Spleen (tissue), 7 donors: Measurements from ENCODE around the gene PYCR2.

Source experiments
- CTCF ChIP-seq, 11 experiments: fragments of 200-600 bp in 7 of 11; fragments of 450-650 bp in 4 of 11; sonication (generic) in 4 of 11; IDR thresholded peaks in 8 of 11; conservative IDR thresholded peaks in 3 of 11; 1 replicate in 7 of 11; 2 replicates in 4 of 11; pipeline versions ENCODE4 v1.4.0 to v1.8.0; 2016 to 2021; ENCODE audit warnings: antibody characterized with exemption in 11 of 11, inconsistent platforms in 4 of 11, mild to moderate bottlenecking in 1 of 11
- POLR2A ChIP-seq, 3 donors: fragments of 450-650 bp; IDR thresholded peaks; one replicate each; pipeline ENCODE4 v1.5.1; 2017; ENCODE audit warnings: antibody characterized with exemption in 3 of 3, mild to moderate bottlenecking in 1 of 3
- donor health status: DM: no; HTN: no; CAD: no; lungs with moderate emphysema.
- donor health status: DM: no; HTN: no; CAD: no.
- donor health status: DM: no; HTN: no; CAD: no.

GRCh38 chr1:225941942-225942222 is 17.8 kb upstream of the PYCR2 start:
- TF ChIP-seq CTCF (IDR thresholded peaks at IDR 0.05 in 8 of 11, conservative IDR thresholded peaks at IDR 0.05 in 3 of 11) (no peak), POLR2A (IDR thresholded peaks at IDR 0.05) (no peak)
